Osteoblast (primary cell): ENCODE data around the gene PRR16. TPM values are rescaled to one million over a fixed set of nuclear protein-coding genes. Genes with fewer than 3 reads are reported as not detected.

Source experiments
- DNase-seq: peaks from one replicate; pipeline ENCODE4 v3.0.0; 2011; ENCODE audit warnings: low spot score, mixed read lengths; ENCODE audit not compliant: insufficient read length; ENCODE audit errors: missing footprints
- H2AFZ ChIP-seq: 2 replicates; pipeline ENCODE4 v1.6.0; 2011; ENCODE audit warnings: mild to moderate bottlenecking, low read length
- H3K27ac ChIP-seq: 2 replicates; pipeline ENCODE4 v1.5.1; 2011; ENCODE audit warnings: mild to moderate bottlenecking, low read depth, low read length, moderate library complexity
- H3K27me3 ChIP-seq: 2 replicates; pipeline ENCODE4 v1.6.0; 2012; ENCODE audit warnings: mild to moderate bottlenecking, control low read depth, inconsistent platforms, low read length, moderate library complexity; ENCODE audit not compliant: insufficient read depth
- H3K36me3 ChIP-seq: 2 replicates; pipeline ENCODE4 v1.5.1; 2011; ENCODE audit warnings: mild to moderate bottlenecking, low read length, control low read depth, moderate library complexity; ENCODE audit not compliant: insufficient read depth
- H3K4me1 ChIP-seq: 2 replicates; pipeline ENCODE4 v1.5.1; 2011; ENCODE audit warnings: mild to moderate bottlenecking, low read length, control low read depth, moderate library complexity; ENCODE audit not compliant: insufficient read depth
- H3K4me2 ChIP-seq: 2 replicates; pipeline ENCODE4 v1.6.0; 2011; ENCODE audit warnings: mild to moderate bottlenecking, low read length; ENCODE audit not compliant: insufficient read depth
- H3K4me3 ChIP-seq: fragments of 200-600 bp; sonication (generic); 3 replicates; pipeline ENCODE4 v1.5.1; 2012; ENCODE audit warnings: mild to moderate bottlenecking, low read length, inconsistent platforms; ENCODE audit not compliant: insufficient read depth
- H3K79me2 ChIP-seq: 2 replicates; pipeline ENCODE4 v1.6.0; 2012; ENCODE audit warnings: mild to moderate bottlenecking, low read length, control low read depth, inconsistent platforms; ENCODE audit not compliant: insufficient read depth
- H3K9me3 ChIP-seq: 2 replicates; pipeline ENCODE4 v1.5.1; 2011; ENCODE audit warnings: low read depth, low read length, control low read depth
- H4K20me1 ChIP-seq: 2 replicates; pipeline ENCODE4 v1.6.0; 2012; ENCODE audit warnings: mild to moderate bottlenecking, low read length, control low read depth; ENCODE audit not compliant: insufficient read depth
- CTCF ChIP-seq: IDR thresholded peaks from 2 replicates; pipeline ENCODE4 v1.5.1; 2011; ENCODE audit warnings: mild to moderate bottlenecking, low read depth, low read length, moderate library complexity; ENCODE audit errors: extremely low read depth
- total RNA-seq: library from RNA; depleted of rRNA; stranded (reverse); fragments of >200 nt; gene quantifications from 2 replicates; pipeline ENCODE4 v1.2.3, GENCODE V29; 2012

PRR16 gene
- total RNA-seq, 1 donor, result 30.4 TPM

GRCh38 chr5:120442694-120443093 is 21.4 kb upstream of the PRR16 start:
- no peaks in the 10 kb centered on the region for H3K79me2 ChIP-seq
- no peak overlapping the region for H3K4me2 ChIP-seq
- no peaks in the 10 kb centered on the region for H4K20me1 ChIP-seq
- DNase-seq, result no peak
- no peak for TF ChIP-seq CTCF
- no peaks in the 10 kb centered on the region for H3K9me3 ChIP-seq
- peaks cover 23% of the 10 kb centered on the region for H3K4me1 ChIP-seq
- no peak overlapping the region for H3K27ac ChIP-seq
- no peaks in the 10 kb centered on the region for H3K36me3 ChIP-seq
- H2AFZ ChIP-seq, result no peak overlapping the region
- H3K27me3 ChIP-seq, result no peaks in the 10 kb centered on the region
- no peak overlapping the region for H3K4me3 ChIP-seq

GRCh38 chr5:120443607-120444006 is 20.5 kb upstream of the PRR16 start:
- Histone ChIP-seq H2AFZ (no peak overlapping the region), H3K27me3 (no peaks in the 10 kb centered on the region), H4K20me1 (no peaks in the 10 kb centered on the region), H3K36me3 (no peaks in the 10 kb centered on the region), H3K79me2 (no peaks in the 10 kb centered on the region), H3K4me1 (peaks cover 27% of the 10 kb centered on the region), H3K9me3 (no peaks in the 10 kb centered on the region), H3K27ac (no peak overlapping the region), H3K4me2 (no peak overlapping the region), H3K4me3 (no peak overlapping the region)
- no peak for DNase-seq
- no peak for TF ChIP-seq CTCF

GRCh38 chr5:120446068-120446492 is 18.0 kb upstream of the PRR16 start:
- Histone ChIP-seq H3K79me2 (no peaks in the 10 kb centered on the region), H3K27ac (peak overlapping the region; percentile 58), H3K27me3 (no peaks in the 10 kb centered on the region), H3K4me1 (peaks cover 37% of the 10 kb centered on the region), H3K4me2 (peak overlapping the region; percentile 55), H3K9me3 (no peaks in the 10 kb centered on the region), H4K20me1 (no peaks in the 10 kb centered on the region), H2AFZ (no peak overlapping the region), H3K36me3 (no peaks in the 10 kb centered on the region), H3K4me3 (no peak overlapping the region)
- peak; percentile 82 for DNase-seq
- no peak for TF ChIP-seq CTCF

- Histone ChIP-seq H3K36me3 (no peaks in the 10 kb centered on the region), H2AFZ (no peak overlapping the region), H3K79me2 (no peaks in the 10 kb centered on the region), H3K27ac (peak overlapping the region; percentile 58), H3K4me2 (peak overlapping the region; percentile 55), H3K9me3 (no peaks in the 10 kb centered on the region), H3K27me3 (no peaks in the 10 kb centered on the region), H4K20me1 (no peaks in the 10 kb centered on the region), H3K4me1 (peaks cover 37% of the 10 kb centered on the region), H3K4me3 (no peak overlapping the region)
- TF ChIP-seq CTCF, result no peak
- DNase-seq, result no peak
Observed at GRCh38 chr5:120446901-120447300, 17.2 kb upstream of the PRR16 start.
